ENCODE measurements around the gene GRIA1.

The GRIA1 gene

GRCh38 chr5:153655201-153655510, 164.7 kb downstream of the GRIA1 start:
- H3K27ac ChIP-seq (ENCODE audit: low read length) = no peak overlapping the region
- no peaks in the 10 kb centered on the region for H3K27me3 ChIP-seq (ENCODE audit: control insufficient read depth in 1 of 2, insufficient read depth in 2 of 2, low read length in 2 of 2)
- no peak overlapping the region for H3K9ac ChIP-seq (ENCODE audit: low read length in 2 of 2)
- no peaks in the 10 kb centered on the region for H3K4me1 ChIP-seq (ENCODE audit: control insufficient read depth, insufficient read depth, low read length)
- H3K4me3 ChIP-seq (ENCODE audit: low read length in 2 of 2) = no peak overlapping the region
- H3K9me3 ChIP-seq (ENCODE audit: control insufficient read depth in 2 of 2, low read length in 2 of 2) = no peaks in the 10 kb centered on the region
- no peaks in the 10 kb centered on the region for H3K36me3 ChIP-seq (ENCODE audit: control insufficient read depth in 2 of 2, insufficient read depth in 2 of 2, low read length in 2 of 2)

GRCh38 chr5:153658149-153658548, 167.7 kb downstream of the GRIA1 start:
- no peak overlapping the region for H3K4me3 ChIP-seq (ENCODE audit: low read length in 2 of 2)
- H3K36me3 ChIP-seq (ENCODE audit: control insufficient read depth in 2 of 2, insufficient read depth in 2 of 2, low read length in 2 of 2) = no peaks in the 10 kb centered on the region
- H3K4me1 ChIP-seq (ENCODE audit: control insufficient read depth, insufficient read depth, low read length) = no peaks in the 10 kb centered on the region
- no peak overlapping the region for H3K27ac ChIP-seq (ENCODE audit: low read length)
- H3K27me3 ChIP-seq (ENCODE audit: control insufficient read depth in 1 of 2, insufficient read depth in 2 of 2, low read length in 2 of 2) = no peaks in the 10 kb centered on the region
- H3K9me3 ChIP-seq (ENCODE audit: control insufficient read depth in 2 of 2, low read length in 2 of 2) = no peaks in the 10 kb centered on the region
- H3K9ac ChIP-seq (ENCODE audit: low read length in 2 of 2) = no peak overlapping the region

- no peaks in the 10 kb centered on the region for H3K27me3 ChIP-seq (ENCODE audit: control insufficient read depth in 1 of 2, insufficient read depth in 2 of 2, low read length in 2 of 2)
- H3K9me3 ChIP-seq (ENCODE audit: control insufficient read depth in 2 of 2, low read length in 2 of 2) = no peaks in the 10 kb centered on the region
- no peaks in the 10 kb centered on the region for H3K4me1 ChIP-seq (ENCODE audit: control insufficient read depth, insufficient read depth, low read length)
- H3K9ac ChIP-seq (ENCODE audit: low read length in 2 of 2) = no peak overlapping the region
- H3K4me3 ChIP-seq (ENCODE audit: low read length in 2 of 2) = no peak overlapping the region
- H3K27ac ChIP-seq (ENCODE audit: low read length) = no peak overlapping the region
- H3K36me3 ChIP-seq (ENCODE audit: control insufficient read depth in 2 of 2, insufficient read depth in 2 of 2, low read length in 2 of 2) = no peaks in the 10 kb centered on the region
Measured at GRCh38 chr5:153658606-153659005, 168.1 kb downstream of the GRIA1 start.

GRCh38 chr5:153659039-153659736, 168.7 kb downstream of the GRIA1 start:
- Histone ChIP-seq H3K27me3 (ENCODE audit: control insufficient read depth in 1 of 2, insufficient read depth in 2 of 2, low read length in 2 of 2) (no peaks in the 10 kb centered on the region), H3K27ac (ENCODE audit: low read length) (no peak overlapping the region), H3K4me1 (ENCODE audit: control insufficient read depth, insufficient read depth, low read length) (no peaks in the 10 kb centered on the region), H3K4me3 (ENCODE audit: low read length in 2 of 2) (no peak overlapping the region), H3K9me3 (ENCODE audit: control insufficient read depth in 2 of 2, low read length in 2 of 2) (no peaks in the 10 kb centered on the region), H3K36me3 (ENCODE audit: control insufficient read depth in 2 of 2, insufficient read depth in 2 of 2, low read length in 2 of 2) (no peaks in the 10 kb centered on the region), H3K9ac (ENCODE audit: low read length in 2 of 2) (no peak overlapping the region)

GRCh38 chr5:153660919-153661318, 170.4 kb downstream of the GRIA1 start:
- Histone ChIP-seq H3K4me3 (ENCODE audit: low read length in 2 of 2) (no peak overlapping the region), H3K27ac (ENCODE audit: low read length) (no peak overlapping the region), H3K9ac (ENCODE audit: low read length in 2 of 2) (no peak overlapping the region), H3K9me3 (ENCODE audit: control insufficient read depth in 2 of 2, low read length in 2 of 2) (no peaks in the 10 kb centered on the region), H3K27me3 (ENCODE audit: control insufficient read depth in 1 of 2, insufficient read depth in 2 of 2, low read length in 2 of 2) (no peaks in the 10 kb centered on the region), H3K36me3 (ENCODE audit: control insufficient read depth in 2 of 2, insufficient read depth in 2 of 2, low read length in 2 of 2) (no peaks in the 10 kb centered on the region), H3K4me1 (ENCODE audit: control insufficient read depth, insufficient read depth, low read length) (no peaks in the 10 kb centered on the region)

GRCh38 chr5:153661897-153662296, 171.4 kb downstream of the GRIA1 start:
- Histone ChIP-seq H3K4me3 (ENCODE audit: low read length in 2 of 2) (no peak overlapping the region), H3K9me3 (ENCODE audit: control insufficient read depth in 2 of 2, low read length in 2 of 2) (no peaks in the 10 kb centered on the region), H3K27me3 (ENCODE audit: control insufficient read depth in 1 of 2, insufficient read depth in 2 of 2, low read length in 2 of 2) (no peaks in the 10 kb centered on the region), H3K36me3 (ENCODE audit: control insufficient read depth in 2 of 2, insufficient read depth in 2 of 2, low read length in 2 of 2) (no peaks in the 10 kb centered on the region), H3K4me1 (ENCODE audit: control insufficient read depth, insufficient read depth, low read length) (no peaks in the 10 kb centered on the region), H3K27ac (ENCODE audit: low read length) (no peak overlapping the region), H3K9ac (ENCODE audit: low read length in 2 of 2) (no peak overlapping the region)

- Histone ChIP-seq H3K27me3 (ENCODE audit: control insufficient read depth in 1 of 2, insufficient read depth in 2 of 2, low read length in 2 of 2) (no peaks in the 10 kb centered on the region), H3K9me3 (ENCODE audit: control insufficient read depth in 2 of 2, low read length in 2 of 2) (peaks cover 0 to 2% of the 10 kb centered on the region in 2 donors), H3K9ac (ENCODE audit: low read length in 2 of 2) (no peak overlapping the region), H3K27ac (ENCODE audit: low read length) (no peak overlapping the region), H3K36me3 (ENCODE audit: control insufficient read depth in 2 of 2, insufficient read depth in 2 of 2, low read length in 2 of 2) (no peaks in the 10 kb centered on the region), H3K4me3 (ENCODE audit: low read length in 2 of 2) (no peak overlapping the region), H3K4me1 (ENCODE audit: control insufficient read depth, insufficient read depth, low read length) (no peaks in the 10 kb centered on the region)
Measured at GRCh38 chr5:153670101-153670500, 179.6 kb downstream of the GRIA1 start.

- Histone ChIP-seq H3K9ac (ENCODE audit: low read length in 2 of 2) (no peak overlapping the region), H3K4me3 (ENCODE audit: low read length in 2 of 2) (no peak overlapping the region), H3K9me3 (ENCODE audit: control insufficient read depth in 2 of 2, low read length in 2 of 2) (peaks cover 0 to 2% of the 10 kb centered on the region in 2 donors), H3K36me3 (ENCODE audit: control insufficient read depth in 2 of 2, insufficient read depth in 2 of 2, low read length in 2 of 2) (no peaks in the 10 kb centered on the region), H3K4me1 (ENCODE audit: control insufficient read depth, insufficient read depth, low read length) (no peaks in the 10 kb centered on the region), H3K27ac (ENCODE audit: low read length) (no peak overlapping the region), H3K27me3 (ENCODE audit: control insufficient read depth in 1 of 2, insufficient read depth in 2 of 2, low read length in 2 of 2) (no peaks in the 10 kb centered on the region)
Measured at GRCh38 chr5:153671653-153672346, 181.3 kb downstream of the GRIA1 start.

GRCh38 chr5:153672347-153673090, 182.0 kb downstream of the GRIA1 start:
- no peaks in the 10 kb centered on the region for H3K27me3 ChIP-seq (ENCODE audit: control insufficient read depth in 1 of 2, insufficient read depth in 2 of 2, low read length in 2 of 2)
- no peaks in the 10 kb centered on the region for H3K36me3 ChIP-seq (ENCODE audit: control insufficient read depth in 2 of 2, insufficient read depth in 2 of 2, low read length in 2 of 2)
- no peak overlapping the region for H3K4me3 ChIP-seq (ENCODE audit: low read length in 2 of 2)
- H3K4me1 ChIP-seq (ENCODE audit: control insufficient read depth, insufficient read depth, low read length) = no peaks in the 10 kb centered on the region
- H3K9me3 ChIP-seq (ENCODE audit: control insufficient read depth in 2 of 2, low read length in 2 of 2) = peaks cover 0 to 2% of the 10 kb centered on the region in 2 donors
- no peak overlapping the region for H3K27ac ChIP-seq (ENCODE audit: low read length)
- no peak overlapping the region for H3K9ac ChIP-seq (ENCODE audit: low read length in 2 of 2)

GRCh38 chr5:153674356-153674755, 183.9 kb downstream of the GRIA1 start:
- H3K9ac ChIP-seq (ENCODE audit: low read length in 2 of 2) = no peak overlapping the region
- H3K36me3 ChIP-seq (ENCODE audit: control insufficient read depth in 2 of 2, insufficient read depth in 2 of 2, low read length in 2 of 2) = no peaks in the 10 kb centered on the region
- no peak overlapping the region for H3K4me3 ChIP-seq (ENCODE audit: low read length in 2 of 2)

GRCh38 chr5:153676406-153676805, 185.9 kb downstream of the GRIA1 start:
- no peak overlapping the region for H3K27ac ChIP-seq (ENCODE audit: low read length)
- peaks cover 2% of the 10 kb centered on the region in 2 donors for H3K9me3 ChIP-seq (ENCODE audit: control insufficient read depth in 2 of 2, low read length in 2 of 2)
- no peaks in the 10 kb centered on the region for H3K27me3 ChIP-seq (ENCODE audit: control insufficient read depth in 1 of 2, insufficient read depth in 2 of 2, low read length in 2 of 2)
- H3K4me3 ChIP-seq (ENCODE audit: low read length in 2 of 2) = no peak overlapping the region
- no peaks in the 10 kb centered on the region for H3K36me3 ChIP-seq (ENCODE audit: control insufficient read depth in 2 of 2, insufficient read depth in 2 of 2, low read length in 2 of 2)
- no peak overlapping the region for H3K9ac ChIP-seq (ENCODE audit: low read length in 2 of 2)
- no peaks in the 10 kb centered on the region for H3K4me1 ChIP-seq (ENCODE audit: control insufficient read depth, insufficient read depth, low read length)

More at GRCh38 chr5:153674356-153674755, 183.9 kb downstream of the GRIA1 start:
- H3K9me3 ChIP-seq (ENCODE audit: control insufficient read depth in 2 of 2, low read length in 2 of 2) = peaks cover 2% of the 10 kb centered on the region in 2 donors
- H3K4me1 ChIP-seq (ENCODE audit: control insufficient read depth, insufficient read depth, low read length) = no peaks in the 10 kb centered on the region
- H3K27me3 ChIP-seq (ENCODE audit: control insufficient read depth in 1 of 2, insufficient read depth in 2 of 2, low read length in 2 of 2) = no peaks in the 10 kb centered on the region
- H3K27ac ChIP-seq (ENCODE audit: low read length) = no peak overlapping the region
